IPS DF 4.7 (cell line): ENCODE results near the gene NRG3.

Experiments used
- DNase-seq: peaks from one replicate; pipeline ENCODE4 v3.0.0-alpha.2; 2013; ENCODE audit warnings: low spot score; ENCODE audit errors: extremely low read depth

Gene NRG3

GRCh38 chr10:82558014-82558607 lies 683.1 kb downstream of the NRG3 start:
- no peak for DNase-seq

- no peak for DNase-seq
Measured at GRCh38 chr10:82564353-82565196, 689.6 kb downstream of the NRG3 start.

- DNase-seq: no peak
Measured at GRCh38 chr10:82565197-82565575, 690.2 kb downstream of the NRG3 start.

- DNase-seq: no peak
Measured at GRCh38 chr10:82572744-82573143, 697.8 kb downstream of the NRG3 start.

- DNase-seq: no peak
Measured at GRCh38 chr10:82574081-82574480, 699.1 kb downstream of the NRG3 start.

- no peak for DNase-seq
Measured at GRCh38 chr10:82575318-82575717, 700.3 kb downstream of the NRG3 start.

- no peak for DNase-seq
Measured at GRCh38 chr10:82576093-82576492, 701.1 kb downstream of the NRG3 start.

GRCh38 chr10:82581940-82582339 lies 706.9 kb downstream of the NRG3 start:
- DNase-seq: no peak

- DNase-seq: no peak
Measured at GRCh38 chr10:82591421-82591820, 716.4 kb downstream of the NRG3 start.

- no peak for DNase-seq
Measured at GRCh38 chr10:82597840-82598239, 722.8 kb downstream of the NRG3 start.

GRCh38 chr10:82609845-82610244 lies 734.9 kb downstream of the NRG3 start:
- DNase-seq: no peak

- DNase-seq: no peak
Measured at GRCh38 chr10:82618007-82618406, 743.0 kb downstream of the NRG3 start.

- no peak for DNase-seq
Measured at GRCh38 chr10:82621680-82622079, 746.7 kb downstream of the NRG3 start.

GRCh38 chr10:82622479-82622878 lies 747.5 kb downstream of the NRG3 start:
- no peak for DNase-seq

- DNase-seq: no peak
Measured at GRCh38 chr10:82625512-82626189, 750.7 kb downstream of the NRG3 start.

- no peak for DNase-seq
Measured at GRCh38 chr10:82628373-82628772, 753.4 kb downstream of the NRG3 start.

GRCh38 chr10:82643076-82643475 lies 768.1 kb downstream of the NRG3 start:
- DNase-seq: no peak

- no peak for DNase-seq
Measured at GRCh38 chr10:82643601-82644000, 768.6 kb downstream of the NRG3 start.

- no peak for DNase-seq
Measured at GRCh38 chr10:82645221-82645620, 770.2 kb downstream of the NRG3 start.

GRCh38 chr10:82653244-82654155 lies 778.5 kb downstream of the NRG3 start:
- no peak for DNase-seq

- DNase-seq: no peak
Measured at GRCh38 chr10:82660205-82660604, 785.2 kb downstream of the NRG3 start.
